Neuronal stem cell (in vitro differentiated cells): ENCODE data around the gene NDEL1.

ENCODE experiments used
- DNase-seq: peaks from one replicate; pipeline ENCODE4 v3.0.0-alpha.2; 2013; ENCODE audit warnings: low spot score
- H2AFZ ChIP-seq: one replicate; pipeline ENCODE4 v1.6.1; 2013; ENCODE audit warnings: mild to moderate bottlenecking, low read length, inconsistent platforms
- H2AK5ac ChIP-seq: 2 replicates; pipeline ENCODE4 v1.6.1; 2013; ENCODE audit warnings: low read depth, mild to moderate bottlenecking, inconsistent platforms, low read length, moderate library complexity, mixed read lengths
- H2BK120ac ChIP-seq: 2 replicates; pipeline ENCODE4 v1.6.1; 2013; ENCODE audit warnings: low read depth, mild to moderate bottlenecking, inconsistent platforms, low read length, moderate library complexity, mixed read lengths
- H2BK12ac ChIP-seq: one replicate; pipeline ENCODE4 v1.6.1; 2013; ENCODE audit warnings: low read length, inconsistent platforms
- H2BK15ac ChIP-seq: 2 replicates; pipeline ENCODE4 v1.6.1; 2013; ENCODE audit warnings: mild to moderate bottlenecking, low read length, inconsistent platforms, mixed read lengths
- H2BK5ac ChIP-seq: one replicate; pipeline ENCODE4 v1.6.1; 2013; ENCODE audit warnings: inconsistent platforms, mild to moderate bottlenecking, low read length, moderate library complexity
- H3K14ac ChIP-seq: one replicate; pipeline ENCODE4 v1.6.1; 2013; ENCODE audit warnings: low read length, inconsistent platforms
- H3K18ac ChIP-seq: 2 replicates; pipeline ENCODE4 v1.6.1; 2013; ENCODE audit warnings: low read length, inconsistent platforms
- H3K23ac ChIP-seq: 2 replicates; pipeline ENCODE4 v1.6.1; 2013; ENCODE audit warnings: low read depth, mild to moderate bottlenecking, mixed read lengths, low read length, inconsistent platforms; ENCODE audit not compliant: poor library complexity
- H3K27ac ChIP-seq: replicated peaks from 3 replicates; pipeline ENCODE4 v1.5.1; 2013; ENCODE audit warnings: low read length, inconsistent platforms
- H3K27me3 ChIP-seq, 3 experiments: 2 replicates each; pipeline ENCODE4 v1.6.1; 2013; ENCODE audit warnings: low read length in 3 of 3, mild to moderate bottlenecking in 2 of 3, inconsistent platforms in 1 of 3, low read depth in 1 of 3, mixed read lengths in 1 of 3, moderate library complexity in 1 of 3; ENCODE audit not compliant: control insufficient read depth in 3 of 3, insufficient read depth in 3 of 3
- H3K36me3 ChIP-seq, 2 donors: replicated peaks in 1 of 2; 2 replicates each; pipeline ENCODE4 v1.6.1; 2013; ENCODE audit warnings: low read length in 2 of 2; ENCODE audit not compliant: control insufficient read depth in 2 of 2, insufficient read depth in 2 of 2
- H3K4ac ChIP-seq: 2 replicates; pipeline ENCODE4 v1.6.1; 2013; ENCODE audit warnings: inconsistent platforms, mild to moderate bottlenecking, low read length, moderate library complexity
- H3K4me1 ChIP-seq, 2 donors: 1 replicate in 1 of 2; 2 replicates in 1 of 2; pipeline ENCODE4 v1.6.1; 2013; ENCODE audit warnings: low read length in 2 of 2, low read depth in 1 of 2; ENCODE audit not compliant: control insufficient read depth in 2 of 2, insufficient read depth in 1 of 2
- H3K4me2 ChIP-seq: one replicate; pipeline ENCODE4 v1.6.1; 2013; ENCODE audit warnings: mild to moderate bottlenecking, low read length, inconsistent platforms; ENCODE audit not compliant: insufficient read depth, poor library complexity, severe bottlenecking
- H3K4me3 ChIP-seq, 2 donors: 2 replicates each; pipeline ENCODE4 v1.5.1; 2013; ENCODE audit warnings: low read length in 2 of 2, mild to moderate bottlenecking in 2 of 2, inconsistent platforms in 1 of 2, moderate library complexity in 1 of 2
- H3K79me1 ChIP-seq: one replicate; pipeline ENCODE4 v1.6.1; 2013; ENCODE audit warnings: low read depth, mild to moderate bottlenecking, inconsistent platforms, low read length, moderate library complexity
- H3K9ac ChIP-seq: one replicate; pipeline ENCODE4 v1.6.1; 2013; ENCODE audit warnings: mild to moderate bottlenecking, low read depth, low read length, inconsistent platforms; ENCODE audit not compliant: poor library complexity
- H3K9me3 ChIP-seq, 2 donors: replicated peaks in 1 of 2; 2 replicates each; pipeline versions ENCODE3 to v1.6.1; 2013; ENCODE audit warnings: low read length in 2 of 2, mild to moderate bottlenecking in 2 of 2, inconsistent platforms in 1 of 2, low read depth in 1 of 2, mixed read lengths in 1 of 2, moderate library complexity in 1 of 2; ENCODE audit not compliant: control insufficient read depth in 2 of 2, insufficient read depth in 1 of 2
- H4K8ac ChIP-seq: one replicate; pipeline ENCODE4 v1.6.1; 2013; ENCODE audit warnings: low read depth, mild to moderate bottlenecking, inconsistent platforms, low read length, moderate library complexity
- H4K91ac ChIP-seq: one replicate; pipeline ENCODE4 v1.6.1; 2013; ENCODE audit warnings: low read length, low read depth, mild to moderate bottlenecking, inconsistent platforms; ENCODE audit not compliant: poor library complexity
- WGBS, 2 donors: extraction: QIAGEN DNeasy Blood & Tissue Kit; methylation state at CpG; one replicate each; pipeline ENCODE4 v1.1.7; 2013; ENCODE audit warnings: missing lambda C conversion rate in 2 of 2, mixed read lengths in 1 of 2; ENCODE audit not compliant: insufficient read length in 2 of 2, insufficient replicate concordance in 1 of 2; ENCODE audit errors: extremely low coverage in 2 of 2; 5-methylcytosine and 5-hydroxymethylcytosine counted together

The NDEL1 gene

GRCh38 chr17:8475227-8475626, 39.5 kb downstream of the NDEL1 start:
- H3K9me3 ChIP-seq = peaks cover 0 to 2% of the 10 kb centered on the region in 2 donors
- no peaks in the 10 kb centered on the region for H3K27me3 ChIP-seq
- no peak overlapping the region for H3K4ac ChIP-seq
- no peak overlapping the region for H3K4me3 ChIP-seq
- H3K14ac ChIP-seq = no peak overlapping the region
- H2BK12ac ChIP-seq = no peak overlapping the region
- no peak overlapping the region for H3K18ac ChIP-seq
- peaks cover 52 to 99% of the 10 kb centered on the region in 2 donors for H3K36me3 ChIP-seq
- no peak overlapping the region for H2BK5ac ChIP-seq
- no peak overlapping the region for H4K8ac ChIP-seq
- no peak overlapping the region for H2AK5ac ChIP-seq
- H2AFZ ChIP-seq = no peak overlapping the region
- WGBS, 2 donors = no CpG with 5 or more reads among the region's 9 CpGs
- H3K4me1 ChIP-seq = no peaks in the 10 kb centered on the region
- H3K79me1 ChIP-seq = no peaks in the 10 kb centered on the region
- H3K23ac ChIP-seq = no peak overlapping the region
- H3K27ac ChIP-seq = no peak overlapping the region
- H2BK120ac ChIP-seq = no peak overlapping the region
- no peak overlapping the region for H3K9ac ChIP-seq
- H3K4me2 ChIP-seq = no peak overlapping the region
- DNase-seq = no peak
- H4K91ac ChIP-seq = no peak overlapping the region
- H2BK15ac ChIP-seq = no peak overlapping the region

- peaks cover 57 to 99% of the 10 kb centered on the region in 2 donors for H3K36me3 ChIP-seq
Measured at GRCh38 chr17:8475781-8476180, 40.1 kb downstream of the NDEL1 start.

GRCh38 chr17:8476741-8477140, 41.1 kb downstream of the NDEL1 start:
- H3K4me3 ChIP-seq = no peak overlapping the region
- H4K91ac ChIP-seq = no peak overlapping the region
- no peak overlapping the region for H2BK120ac ChIP-seq
- no peak overlapping the region for H2BK12ac ChIP-seq
- H3K79me1 ChIP-seq = no peaks in the 10 kb centered on the region
- no peak overlapping the region for H2AK5ac ChIP-seq
- H3K18ac ChIP-seq = no peak overlapping the region
- peaks cover 66 to 100% of the 10 kb centered on the region in 2 donors for H3K36me3 ChIP-seq
- no peak overlapping the region for H3K14ac ChIP-seq
- no peak overlapping the region for H2BK5ac ChIP-seq
- H3K23ac ChIP-seq = no peak overlapping the region
- no peak for DNase-seq
- no CpG with 5 or more reads among the region's 22 CpGs for WGBS, 2 donors
- no peaks in the 10 kb centered on the region for H3K27me3 ChIP-seq
- H4K8ac ChIP-seq = no peak overlapping the region
- no peaks in the 10 kb centered on the region for H3K9me3 ChIP-seq
- no peak overlapping the region for H2BK15ac ChIP-seq
- H3K4me1 ChIP-seq = no peaks in the 10 kb centered on the region
- H3K4ac ChIP-seq = no peak overlapping the region
- no peak overlapping the region for H3K9ac ChIP-seq
- H2AFZ ChIP-seq = no peak overlapping the region
- no peak overlapping the region for H3K4me2 ChIP-seq
- no peak overlapping the region for H3K27ac ChIP-seq

More at GRCh38 chr17:8475781-8476180, 40.1 kb downstream of the NDEL1 start:
- Histone ChIP-seq H2BK5ac (no peak overlapping the region), H2AK5ac (no peak overlapping the region), H2BK12ac (no peak overlapping the region), H3K4me3 (no peak overlapping the region), H3K9me3 (no peaks in the 10 kb centered on the region), H4K91ac (no peak overlapping the region), H3K4me2 (no peak overlapping the region), H3K27me3 (no peaks in the 10 kb centered on the region), H3K18ac (no peak overlapping the region), H4K8ac (no peak overlapping the region), H2AFZ (no peak overlapping the region), H3K4ac (no peak overlapping the region), H3K9ac (no peak overlapping the region), H3K4me1 (no peaks in the 10 kb centered on the region), H3K14ac (no peak overlapping the region), H2BK120ac (no peak overlapping the region), H3K79me1 (no peaks in the 10 kb centered on the region), H3K23ac (no peak overlapping the region), H2BK15ac (no peak overlapping the region), H3K27ac (no peak overlapping the region)
- no CpG with 5 or more reads among the region's 16 CpGs for WGBS, 2 donors
- no peak for DNase-seq

GRCh38 chr17:8477171-8477570, 41.5 kb downstream of the NDEL1 start:
- no peak overlapping the region for H3K4ac ChIP-seq
- no peak overlapping the region for H3K9ac ChIP-seq
- no peaks in the 10 kb centered on the region for H3K4me1 ChIP-seq
- H3K79me1 ChIP-seq = no peaks in the 10 kb centered on the region
- H2BK120ac ChIP-seq = no peak overlapping the region
- H3K9me3 ChIP-seq = no peaks in the 10 kb centered on the region
- no peak overlapping the region for H3K4me2 ChIP-seq
- H2AFZ ChIP-seq = no peak overlapping the region
- H4K91ac ChIP-seq = no peak overlapping the region
- peaks cover 70 to 100% of the 10 kb centered on the region in 2 donors for H3K36me3 ChIP-seq
- no peak overlapping the region for H2BK15ac ChIP-seq
- no peak overlapping the region for H3K4me3 ChIP-seq
- no peak overlapping the region for H3K18ac ChIP-seq
- no peak for DNase-seq
- no CpG with 5 or more reads among the region's 8 CpGs for WGBS, 2 donors
- no peak overlapping the region for H3K23ac ChIP-seq
- H2BK12ac ChIP-seq = no peak overlapping the region
- no peak overlapping the region for H4K8ac ChIP-seq
- no peak overlapping the region for H3K27ac ChIP-seq
- no peak overlapping the region for H3K14ac ChIP-seq
- H2AK5ac ChIP-seq = no peak overlapping the region
- H3K27me3 ChIP-seq = no peaks in the 10 kb centered on the region
- no peak overlapping the region for H2BK5ac ChIP-seq
